ENCODE results near the gene EEF1E1.
A peak's percentile ranks its signal among the peaks of the same experiment; 100 is the strongest.

Gene EEF1E1

DNA sequence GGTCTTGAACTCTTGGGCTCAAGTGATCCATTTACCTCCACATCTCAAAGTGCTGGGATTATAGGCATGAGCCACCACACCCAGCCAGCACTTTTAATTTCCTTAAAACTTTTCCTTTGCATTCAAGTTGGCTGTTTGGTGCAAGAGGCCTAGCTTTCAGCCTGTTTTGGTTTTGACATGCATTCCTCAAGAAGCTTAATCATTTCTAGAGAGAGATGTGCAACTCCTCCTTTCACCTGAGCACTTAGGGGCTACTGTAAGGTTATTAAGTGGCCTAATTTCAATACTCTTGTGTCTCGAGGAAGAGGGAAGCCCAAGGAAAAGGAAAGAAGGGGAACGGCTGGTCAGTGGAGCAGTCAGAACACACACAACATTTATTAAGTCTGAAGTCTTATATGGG, 24.4 kb downstream of the EEF1E1 start:
- no peak overlapping the region for H3K9ac ChIP-seq (ENCODE audit: low read depth in 1 of 2, low read length in 2 of 2)
- no peaks in the 10 kb centered on the region for H3K27me3 ChIP-seq (ENCODE audit: control insufficient read depth in 1 of 2, insufficient read depth in 2 of 2, low read length in 2 of 2)
- no peak overlapping the region for H3K27ac ChIP-seq (ENCODE audit: low read depth, low read length)
- no peaks in the 10 kb centered on the region for H3K9me3 ChIP-seq (ENCODE audit: control insufficient read depth in 1 of 2, low read length in 2 of 2)
- no peak overlapping the region for H3K4me3 ChIP-seq (ENCODE audit: low read depth in 1 of 2, low read length in 2 of 2)
- H3K36me3 ChIP-seq (ENCODE audit: control insufficient read depth in 1 of 2, insufficient read depth in 2 of 2, low read length in 2 of 2), result no peaks in the 10 kb centered on the region
- peaks cover 0 to 11% of the 10 kb centered on the region in 2 donors for H3K4me1 ChIP-seq (ENCODE audit: control insufficient read depth in 1 of 2, insufficient read depth in 2 of 2, low read length in 2 of 2)

DNA sequence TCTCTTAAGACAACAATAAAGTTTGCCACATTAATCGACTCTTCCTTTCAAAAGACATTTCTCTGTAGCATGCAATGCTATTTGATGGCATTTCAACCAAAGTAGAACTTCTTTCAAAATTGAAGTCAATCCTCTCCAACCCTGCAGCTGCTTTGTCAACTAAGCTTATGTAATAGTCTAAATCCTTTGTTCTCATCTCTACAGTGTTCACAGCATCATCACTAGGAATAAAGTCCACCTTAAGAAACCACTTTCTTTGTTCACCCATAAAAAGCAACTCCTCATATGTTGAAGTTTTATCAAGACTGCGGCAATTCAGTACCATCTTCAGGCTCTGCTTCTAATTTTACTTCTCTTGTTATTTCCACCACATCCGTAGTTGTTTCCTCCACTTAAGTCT, 26.6 kb downstream of the EEF1E1 start:
- no peak overlapping the region for H3K9ac ChIP-seq (ENCODE audit: low read depth in 1 of 2, low read length in 2 of 2)
- H3K9me3 ChIP-seq (ENCODE audit: control insufficient read depth in 1 of 2, low read length in 2 of 2), result no peaks in the 10 kb centered on the region
- H3K27me3 ChIP-seq (ENCODE audit: control insufficient read depth in 1 of 2, insufficient read depth in 2 of 2, low read length in 2 of 2), result no peaks in the 10 kb centered on the region
- H3K36me3 ChIP-seq (ENCODE audit: control insufficient read depth in 1 of 2, insufficient read depth in 2 of 2, low read length in 2 of 2), result no peaks in the 10 kb centered on the region
- H3K4me3 ChIP-seq (ENCODE audit: low read depth in 1 of 2, low read length in 2 of 2), result no peak overlapping the region
- H3K4me1 ChIP-seq (ENCODE audit: control insufficient read depth in 1 of 2, insufficient read depth in 2 of 2, low read length in 2 of 2), result peaks cover 0 to 6% of the 10 kb centered on the region in 2 donors
- H3K27ac ChIP-seq (ENCODE audit: low read depth, low read length), result no peak overlapping the region

DNA sequence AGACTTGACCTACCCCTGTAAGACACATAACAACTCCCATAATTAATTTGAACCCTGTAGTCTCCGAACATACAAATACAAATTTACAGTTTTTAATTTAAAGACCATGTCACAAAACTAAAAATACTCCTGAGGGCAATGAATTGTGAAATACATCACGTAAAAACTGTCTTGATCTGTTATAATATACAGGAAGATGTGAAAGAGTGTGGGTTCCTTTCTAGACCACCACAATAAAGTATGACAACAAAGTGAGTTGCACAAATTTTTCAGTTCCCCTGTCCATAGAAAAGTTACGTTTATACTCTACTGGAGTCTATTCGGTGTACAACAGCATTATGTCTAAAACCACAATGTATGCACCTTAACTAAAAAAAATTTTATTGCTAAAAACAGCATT, 27.2 kb downstream of the EEF1E1 start:
- no peaks in the 10 kb centered on the region for H3K36me3 ChIP-seq (ENCODE audit: control insufficient read depth in 1 of 2, insufficient read depth in 2 of 2, low read length in 2 of 2)
- peaks cover 0 to under 1% of the 10 kb centered on the region in 2 donors for H3K4me1 ChIP-seq (ENCODE audit: control insufficient read depth in 1 of 2, insufficient read depth in 2 of 2, low read length in 2 of 2)
- no peak overlapping the region for H3K27ac ChIP-seq (ENCODE audit: low read depth, low read length)
- H3K9me3 ChIP-seq (ENCODE audit: control insufficient read depth in 1 of 2, low read length in 2 of 2), result no peaks in the 10 kb centered on the region
- no peak overlapping the region for H3K4me3 ChIP-seq (ENCODE audit: low read depth in 1 of 2, low read length in 2 of 2)
- H3K27me3 ChIP-seq (ENCODE audit: control insufficient read depth in 1 of 2, insufficient read depth in 2 of 2, low read length in 2 of 2), result no peaks in the 10 kb centered on the region
- H3K9ac ChIP-seq (ENCODE audit: low read depth in 1 of 2, low read length in 2 of 2), result no peak overlapping the region

DNA sequence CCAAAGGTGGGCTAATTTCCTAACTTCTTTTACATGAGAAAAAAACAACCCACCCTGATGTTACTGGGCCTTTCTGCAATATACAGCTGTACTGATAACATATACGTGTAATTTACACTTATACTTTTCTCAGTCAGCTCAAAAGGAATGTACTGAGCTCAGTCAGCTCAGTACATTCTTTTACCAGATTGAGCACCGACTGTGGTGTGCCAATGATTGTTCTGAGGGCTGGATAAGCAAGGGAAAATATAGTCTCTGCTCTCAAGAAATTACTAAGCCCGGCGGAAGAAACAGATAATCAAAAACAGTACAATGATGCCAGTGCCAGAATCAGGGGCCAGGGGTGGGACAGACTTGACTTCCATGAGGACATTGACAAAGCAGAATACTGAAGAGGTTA, 28.1 kb downstream of the EEF1E1 start:
- H3K9me3 ChIP-seq (ENCODE audit: control insufficient read depth in 1 of 2, low read length in 2 of 2), result no peaks in the 10 kb centered on the region
- H3K27ac ChIP-seq (ENCODE audit: low read depth, low read length), result no peak overlapping the region
- no peak overlapping the region for H3K4me3 ChIP-seq (ENCODE audit: low read depth in 1 of 2, low read length in 2 of 2)
- no peaks in the 10 kb centered on the region for H3K27me3 ChIP-seq (ENCODE audit: control insufficient read depth in 1 of 2, insufficient read depth in 2 of 2, low read length in 2 of 2)
- no peaks in the 10 kb centered on the region for H3K36me3 ChIP-seq (ENCODE audit: control insufficient read depth in 1 of 2, insufficient read depth in 2 of 2, low read length in 2 of 2)
- no peak overlapping the region for H3K9ac ChIP-seq (ENCODE audit: low read depth in 1 of 2, low read length in 2 of 2)
- no peaks in the 10 kb centered on the region for H3K4me1 ChIP-seq (ENCODE audit: control insufficient read depth in 1 of 2, insufficient read depth in 2 of 2, low read length in 2 of 2)

DNA sequence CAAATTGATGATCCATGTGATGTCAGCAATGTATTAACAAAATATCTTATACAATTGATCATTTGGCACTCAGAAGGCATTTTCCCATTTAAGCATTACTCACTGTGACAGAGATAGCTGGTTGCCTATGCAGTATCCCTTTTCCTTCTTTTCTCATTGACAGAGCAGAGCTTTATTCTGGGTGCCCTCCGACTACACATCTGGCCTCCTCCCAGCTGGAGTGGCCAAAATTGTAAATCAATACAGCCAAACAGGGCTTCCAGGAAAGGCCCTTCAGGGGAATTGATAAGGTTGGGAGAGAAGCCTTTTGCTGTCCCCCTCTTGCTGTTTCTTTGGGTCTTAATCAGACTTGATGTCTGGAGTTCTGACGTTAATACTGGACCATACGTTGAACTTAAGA, 28.6 kb downstream of the EEF1E1 start:
- H3K27me3 ChIP-seq (ENCODE audit: control insufficient read depth in 1 of 2, insufficient read depth in 2 of 2, low read length in 2 of 2), result no peaks in the 10 kb centered on the region
- no peaks in the 10 kb centered on the region for H3K9me3 ChIP-seq (ENCODE audit: control insufficient read depth in 1 of 2, low read length in 2 of 2)
- no peaks in the 10 kb centered on the region for H3K4me1 ChIP-seq (ENCODE audit: control insufficient read depth in 1 of 2, insufficient read depth in 2 of 2, low read length in 2 of 2)
- H3K9ac ChIP-seq (ENCODE audit: low read depth in 1 of 2, low read length in 2 of 2), result no peak overlapping the region
- no peak overlapping the region for H3K4me3 ChIP-seq (ENCODE audit: low read depth in 1 of 2, low read length in 2 of 2)
- no peak overlapping the region for H3K27ac ChIP-seq (ENCODE audit: low read depth, low read length)
- no peaks in the 10 kb centered on the region for H3K36me3 ChIP-seq (ENCODE audit: control insufficient read depth in 1 of 2, insufficient read depth in 2 of 2, low read length in 2 of 2)

DNA sequence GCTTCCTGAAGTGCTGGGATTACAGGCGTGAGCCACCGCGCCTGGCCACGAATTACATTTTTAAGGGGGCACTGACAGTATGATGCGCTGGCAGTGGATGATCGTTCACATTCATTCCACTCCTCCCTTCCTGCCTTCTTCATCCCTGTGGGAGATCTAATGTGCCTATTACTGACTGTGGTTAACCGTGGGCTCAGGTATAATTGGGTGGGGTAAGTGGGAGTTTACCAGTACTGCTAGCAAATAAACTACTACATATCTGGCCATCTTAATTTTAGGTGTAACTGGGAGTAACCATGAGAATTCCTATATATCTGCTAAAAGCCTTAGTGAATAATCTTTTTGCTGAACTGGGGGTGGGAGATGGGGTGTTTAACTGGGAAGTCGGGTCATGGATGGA, 31.6 kb downstream of the EEF1E1 start:
- Histone ChIP-seq H3K4me3 (ENCODE audit: low read depth in 1 of 2, low read length in 2 of 2) (no peak overlapping the region), H3K36me3 (ENCODE audit: control insufficient read depth in 1 of 2, insufficient read depth in 2 of 2, low read length in 2 of 2) (no peaks in the 10 kb centered on the region), H3K27ac (ENCODE audit: low read depth, low read length) (no peak overlapping the region), H3K27me3 (ENCODE audit: control insufficient read depth in 1 of 2, insufficient read depth in 2 of 2, low read length in 2 of 2) (no peaks in the 10 kb centered on the region), H3K9me3 (ENCODE audit: control insufficient read depth in 1 of 2, low read length in 2 of 2) (no peaks in the 10 kb centered on the region), H3K9ac (ENCODE audit: low read depth in 1 of 2, low read length in 2 of 2) (no peak overlapping the region), H3K4me1 (ENCODE audit: control insufficient read depth in 1 of 2, insufficient read depth in 2 of 2, low read length in 2 of 2) (no peaks in the 10 kb centered on the region)

DNA sequence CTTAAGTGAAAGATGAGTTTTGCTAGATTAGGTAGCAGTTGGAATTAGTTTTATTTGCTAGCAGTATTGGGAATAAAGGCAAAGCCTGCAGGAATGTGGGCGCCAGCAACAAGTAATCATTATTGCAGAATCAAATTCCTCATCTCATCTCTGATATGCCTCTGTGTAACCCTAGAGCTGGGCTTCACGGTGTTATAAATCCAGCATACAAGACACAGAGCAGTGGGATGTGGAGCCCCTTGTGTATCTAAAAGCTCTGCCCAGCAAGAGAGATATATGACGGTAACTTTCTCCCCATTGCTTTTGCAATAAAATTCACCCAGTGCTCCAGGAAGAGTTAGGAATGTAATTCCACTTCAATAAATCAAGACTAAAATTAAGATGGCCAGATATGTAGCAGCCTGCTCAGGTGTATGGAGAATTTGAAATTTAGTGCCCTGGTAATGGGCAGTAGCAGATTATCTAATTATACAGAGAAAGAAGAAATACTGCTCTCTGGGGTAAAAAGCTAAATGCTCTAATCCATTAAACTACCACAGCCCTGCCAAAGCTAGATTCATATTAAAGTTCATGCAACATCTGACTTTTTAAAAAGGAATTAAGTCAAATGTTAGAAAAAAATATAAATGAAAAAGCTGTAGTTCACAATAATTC, 32.6 kb downstream of the EEF1E1 start:
- Histone ChIP-seq H3K4me1 (ENCODE audit: control insufficient read depth in 1 of 2, insufficient read depth in 2 of 2, low read length in 2 of 2) (peaks cover 6 to 8% of the 10 kb centered on the region in 2 donors), H3K27ac (ENCODE audit: low read depth, low read length) (no peak overlapping the region), H3K27me3 (ENCODE audit: control insufficient read depth in 1 of 2, insufficient read depth in 2 of 2, low read length in 2 of 2) (no peaks in the 10 kb centered on the region), H3K9me3 (ENCODE audit: control insufficient read depth in 1 of 2, low read length in 2 of 2) (no peaks in the 10 kb centered on the region), H3K9ac (ENCODE audit: low read depth in 1 of 2, low read length in 2 of 2) (no peak overlapping the region), H3K36me3 (ENCODE audit: control insufficient read depth in 1 of 2, insufficient read depth in 2 of 2, low read length in 2 of 2) (no peaks in the 10 kb centered on the region), H3K4me3 (ENCODE audit: low read depth in 1 of 2, low read length in 2 of 2) (no peak overlapping the region)

DNA sequence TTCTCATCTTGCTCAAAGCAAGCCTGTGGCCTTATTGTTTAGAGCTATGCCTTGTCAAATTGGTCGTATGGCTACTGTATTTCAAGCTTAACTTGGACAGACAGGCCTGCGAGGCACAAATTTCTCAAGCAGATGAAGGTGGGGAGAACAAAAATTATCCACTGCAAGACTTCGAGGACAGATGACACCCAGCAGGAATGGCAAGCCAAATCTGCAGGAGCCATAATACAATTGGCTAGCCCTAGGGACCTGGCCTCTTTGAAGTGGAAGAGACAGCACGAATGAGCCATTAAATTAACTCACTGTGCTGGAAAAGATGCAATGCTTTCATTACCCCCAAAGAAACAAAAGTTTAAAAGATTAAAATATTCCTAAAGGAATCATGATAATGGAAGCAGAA, 33.2 kb downstream of the EEF1E1 start:
- Histone ChIP-seq H3K4me3 (ENCODE audit: low read depth in 1 of 2, low read length in 2 of 2) (no peak overlapping the region), H3K27ac (ENCODE audit: low read depth, low read length) (no peak overlapping the region), H3K9me3 (ENCODE audit: control insufficient read depth in 1 of 2, low read length in 2 of 2) (no peaks in the 10 kb centered on the region), H3K27me3 (ENCODE audit: control insufficient read depth in 1 of 2, insufficient read depth in 2 of 2, low read length in 2 of 2) (no peaks in the 10 kb centered on the region), H3K4me1 (ENCODE audit: control insufficient read depth in 1 of 2, insufficient read depth in 2 of 2, low read length in 2 of 2) (peaks cover 8 to 10% of the 10 kb centered on the region in 2 donors), H3K9ac (ENCODE audit: low read depth in 1 of 2, low read length in 2 of 2) (no peak overlapping the region), H3K36me3 (ENCODE audit: control insufficient read depth in 1 of 2, insufficient read depth in 2 of 2, low read length in 2 of 2) (no peaks in the 10 kb centered on the region)

DNA sequence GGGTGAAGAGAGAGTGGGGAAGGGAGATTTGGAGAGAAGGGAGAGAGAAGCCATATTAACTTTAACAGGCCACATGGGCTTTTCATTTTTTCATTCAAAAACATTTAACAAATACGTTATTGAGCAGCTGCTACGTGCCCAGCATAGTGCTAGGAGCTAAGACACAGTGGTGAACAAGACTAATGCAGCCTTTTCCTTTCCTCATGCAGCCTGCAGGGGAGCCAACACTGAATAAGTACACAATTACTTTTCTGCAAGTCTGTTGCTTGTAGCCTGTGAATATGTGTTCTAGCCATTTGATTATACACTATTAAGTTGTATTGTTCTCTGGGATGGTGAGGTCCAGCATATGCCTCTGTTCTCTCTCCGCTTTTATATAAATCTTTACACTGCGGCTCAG, 36.2 kb downstream of the EEF1E1 start:
- peaks cover 10 to 11% of the 10 kb centered on the region in 2 donors for H3K4me1 ChIP-seq (ENCODE audit: control insufficient read depth in 1 of 2, insufficient read depth in 2 of 2, low read length in 2 of 2)
- H3K27ac ChIP-seq (ENCODE audit: low read depth, low read length), result no peak overlapping the region
- H3K9me3 ChIP-seq (ENCODE audit: control insufficient read depth in 1 of 2, low read length in 2 of 2), result no peaks in the 10 kb centered on the region
- H3K36me3 ChIP-seq (ENCODE audit: control insufficient read depth in 1 of 2, insufficient read depth in 2 of 2, low read length in 2 of 2), result peaks cover 0 to 4% of the 10 kb centered on the region in 2 donors
- no peaks in the 10 kb centered on the region for H3K27me3 ChIP-seq (ENCODE audit: control insufficient read depth in 1 of 2, insufficient read depth in 2 of 2, low read length in 2 of 2)
- H3K4me3 ChIP-seq (ENCODE audit: low read depth in 1 of 2, low read length in 2 of 2), result no peak overlapping the region
- no peak overlapping the region for H3K9ac ChIP-seq (ENCODE audit: low read depth in 1 of 2, low read length in 2 of 2)

DNA sequence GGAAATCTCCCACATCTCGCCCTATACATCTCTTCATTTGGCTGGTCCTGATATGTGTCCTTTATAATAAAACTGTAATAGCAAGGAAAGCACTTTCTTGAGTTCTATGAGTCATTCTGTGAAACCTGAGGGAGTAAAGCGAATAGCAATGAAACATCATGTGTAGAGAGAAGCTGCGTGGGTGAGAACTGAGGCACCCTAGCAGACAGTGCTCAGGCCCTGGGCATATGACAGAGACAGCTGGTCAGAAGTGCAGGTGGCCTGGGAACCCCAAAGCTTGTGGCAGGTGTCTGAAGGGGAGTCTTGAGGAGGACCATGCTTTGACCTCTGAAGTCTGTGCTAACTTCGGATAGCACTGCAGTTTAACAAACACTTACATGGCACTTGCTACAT, 36.8 kb downstream of the EEF1E1 start:
- Histone ChIP-seq H3K4me1 (ENCODE audit: control insufficient read depth in 1 of 2, insufficient read depth in 2 of 2, low read length in 2 of 2) (peaks cover 10 to 11% of the 10 kb centered on the region in 2 donors), H3K36me3 (ENCODE audit: control insufficient read depth in 1 of 2, insufficient read depth in 2 of 2, low read length in 2 of 2) (peaks cover 0 to 4% of the 10 kb centered on the region in 2 donors), H3K27ac (ENCODE audit: low read depth, low read length) (peak overlapping the region; percentile 62), H3K27me3 (ENCODE audit: control insufficient read depth in 1 of 2, insufficient read depth in 2 of 2, low read length in 2 of 2) (no peaks in the 10 kb centered on the region), H3K9ac (ENCODE audit: low read depth in 1 of 2, low read length in 2 of 2) (no peak overlapping the region), H3K4me3 (ENCODE audit: low read depth in 1 of 2, low read length in 2 of 2) (peak overlapping the region in 1 of 2 donors; percentile 95), H3K9me3 (ENCODE audit: control insufficient read depth in 1 of 2, low read length in 2 of 2) (no peaks in the 10 kb centered on the region)

Data from duodenal mucosa (tissue), 2 donors.